HEK293 (cell line): ENCODE results near the gene CPNE4.

Experiments
- HOXA7 ChIP-seq: sonication (generic); formaldehyde crosslinking; IDR thresholded peaks from 2 replicates; pipeline ENCODE4 v1.8.1; 2022; ENCODE audit warnings: missing genetic modification reagents, borderline replicate concordance
- SP2 ChIP-seq: fragments of 450-650 bp; formaldehyde crosslinking; IDR thresholded peaks from 2 replicates; pipeline ENCODE4 v1.5.1; 2016; ENCODE audit warnings: missing biosample characterization, missing genetic modification characterization
- ZBTB7A ChIP-seq: fragments of 450-650 bp; formaldehyde crosslinking; IDR thresholded peaks from 2 replicates; pipeline ENCODE4 v1.5.1; 2016; ENCODE audit warnings: low read depth, missing biosample characterization, missing genetic modification characterization
- ZNF132 ChIP-seq: fragments of 450-650 bp; formaldehyde crosslinking; IDR thresholded peaks from 2 replicates; pipeline ENCODE4 v1.5.1; 2017; ENCODE audit warnings: missing biosample characterization, missing genetic modification characterization, borderline replicate concordance
- ZNF24 ChIP-seq: fragments of 450-650 bp; formaldehyde crosslinking; IDR thresholded peaks from 2 replicates; pipeline ENCODE4 v1.5.1; 2016; ENCODE audit warnings: missing biosample characterization, missing genetic modification characterization
- ZNF610 ChIP-seq: fragments of 450-650 bp; formaldehyde crosslinking; IDR thresholded peaks from 2 replicates; pipeline ENCODE4 v1.5.1; 2016; ENCODE audit warnings: missing biosample characterization, missing genetic modification characterization, borderline replicate concordance
- ZNF654 ChIP-seq: fragments of 450-650 bp; formaldehyde crosslinking; IDR thresholded peaks from 2 replicates; pipeline ENCODE4 v1.5.1; 2016; ENCODE audit warnings: low read depth, missing biosample characterization, missing genetic modification characterization
- ZNF837 ChIP-seq: fragments of 450-650 bp; formaldehyde crosslinking; IDR thresholded peaks from 2 replicates; pipeline ENCODE4 v1.5.1; 2016; ENCODE audit warnings: missing biosample characterization, missing genetic modification characterization
- TF ChIP-seq, protein P1 (sequence below): fragments of 450-650 bp; formaldehyde crosslinking; IDR thresholded peaks from 2 replicates; pipeline ENCODE4 v1.5.1; 2016; ENCODE audit warnings: missing biosample characterization, missing genetic modification characterization
- TF ChIP-seq, protein P2 (sequence below): fragments of 450-650 bp; formaldehyde crosslinking; IDR thresholded peaks from 2 replicates; pipeline ENCODE4 v1.5.1; 2016; ENCODE audit warnings: missing biosample characterization, missing genetic modification characterization
- TF ChIP-seq, protein P3 (sequence below): fragments of 450-650 bp; formaldehyde crosslinking; IDR thresholded peaks from 2 replicates; pipeline ENCODE4 v1.5.1; 2016; ENCODE audit warnings: missing biosample characterization, missing genetic modification characterization
- TF ChIP-seq, protein P4 (sequence below): fragments of 450-650 bp; formaldehyde crosslinking; IDR thresholded peaks from 2 replicates; pipeline ENCODE4 v1.5.1; 2016; ENCODE audit warnings: missing biosample characterization, missing genetic modification characterization
- TF ChIP-seq, protein P5 (sequence below): fragments of 450-650 bp; formaldehyde crosslinking; IDR thresholded peaks from 2 replicates; pipeline ENCODE4 v1.5.1; 2016; ENCODE audit warnings: missing biosample characterization, missing genetic modification characterization

DNA sequence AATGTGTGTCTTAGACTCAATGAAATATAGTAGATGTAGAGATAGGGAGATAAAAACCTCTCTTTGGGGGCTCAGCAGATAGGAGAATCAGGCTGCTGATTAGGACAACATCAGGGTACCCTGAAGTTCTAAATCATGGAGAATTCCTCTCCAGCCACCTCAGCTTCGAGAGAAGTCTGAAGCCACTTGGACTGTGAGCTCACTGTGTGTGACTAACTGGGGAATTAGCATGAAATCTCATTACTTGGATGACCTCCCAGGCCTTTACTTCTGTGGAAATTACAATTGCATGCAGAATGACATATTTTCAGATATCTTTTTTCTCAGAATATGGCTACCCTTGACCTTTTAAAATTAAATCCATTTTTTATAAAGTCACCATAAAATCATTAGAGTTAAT, 404.0 kb downstream of the CPNE4 start:
- TF ChIP-seq ZNF837 (tag by site-specific recombination) (no peak), ZBTB7A (tag by site-specific recombination) (no peak), ZNF132 (no peak), ZNF654 (tag by site-specific recombination) (no peak), HOXA7 (no peak), SP2 (no peak), ZNF610 (tag by site-specific recombination) (no peak), ZNF24 (tag by site-specific recombination) (no peak)
- TF ChIP-seq, protein P1, sequence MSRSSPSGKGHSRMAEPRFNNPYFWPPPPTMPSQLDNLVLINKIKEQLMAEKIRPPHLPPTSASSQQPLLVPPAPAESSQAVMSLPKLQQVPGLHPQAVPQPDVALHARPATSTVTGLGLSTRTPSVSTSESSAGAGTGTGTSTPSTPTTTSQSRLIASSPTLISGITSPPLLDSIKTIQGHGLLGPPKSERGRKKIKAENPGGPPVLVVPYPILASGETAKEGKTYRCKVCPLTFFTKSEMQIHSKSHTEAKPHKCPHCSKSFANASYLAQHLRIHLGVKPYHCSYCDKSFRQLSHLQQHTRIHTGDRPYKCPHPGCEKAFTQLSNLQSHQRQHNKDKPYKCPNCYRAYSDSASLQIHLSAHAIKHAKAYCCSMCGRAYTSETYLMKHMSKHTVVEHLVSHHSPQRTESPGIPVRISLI (tag by site-specific recombination): no peak
- TF ChIP-seq, protein P2, sequence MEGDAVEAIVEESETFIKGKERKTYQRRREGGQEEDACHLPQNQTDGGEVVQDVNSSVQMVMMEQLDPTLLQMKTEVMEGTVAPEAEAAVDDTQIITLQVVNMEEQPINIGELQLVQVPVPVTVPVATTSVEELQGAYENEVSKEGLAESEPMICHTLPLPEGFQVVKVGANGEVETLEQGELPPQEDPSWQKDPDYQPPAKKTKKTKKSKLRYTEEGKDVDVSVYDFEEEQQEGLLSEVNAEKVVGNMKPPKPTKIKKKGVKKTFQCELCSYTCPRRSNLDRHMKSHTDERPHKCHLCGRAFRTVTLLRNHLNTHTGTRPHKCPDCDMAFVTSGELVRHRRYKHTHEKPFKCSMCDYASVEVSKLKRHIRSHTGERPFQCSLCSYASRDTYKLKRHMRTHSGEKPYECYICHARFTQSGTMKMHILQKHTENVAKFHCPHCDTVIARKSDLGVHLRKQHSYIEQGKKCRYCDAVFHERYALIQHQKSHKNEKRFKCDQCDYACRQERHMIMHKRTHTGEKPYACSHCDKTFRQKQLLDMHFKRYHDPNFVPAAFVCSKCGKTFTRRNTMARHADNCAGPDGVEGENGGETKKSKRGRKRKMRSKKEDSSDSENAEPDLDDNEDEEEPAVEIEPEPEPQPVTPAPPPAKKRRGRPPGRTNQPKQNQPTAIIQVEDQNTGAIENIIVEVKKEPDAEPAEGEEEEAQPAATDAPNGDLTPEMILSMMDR (tag by site-specific recombination): no peak
- TF ChIP-seq, protein P3, sequence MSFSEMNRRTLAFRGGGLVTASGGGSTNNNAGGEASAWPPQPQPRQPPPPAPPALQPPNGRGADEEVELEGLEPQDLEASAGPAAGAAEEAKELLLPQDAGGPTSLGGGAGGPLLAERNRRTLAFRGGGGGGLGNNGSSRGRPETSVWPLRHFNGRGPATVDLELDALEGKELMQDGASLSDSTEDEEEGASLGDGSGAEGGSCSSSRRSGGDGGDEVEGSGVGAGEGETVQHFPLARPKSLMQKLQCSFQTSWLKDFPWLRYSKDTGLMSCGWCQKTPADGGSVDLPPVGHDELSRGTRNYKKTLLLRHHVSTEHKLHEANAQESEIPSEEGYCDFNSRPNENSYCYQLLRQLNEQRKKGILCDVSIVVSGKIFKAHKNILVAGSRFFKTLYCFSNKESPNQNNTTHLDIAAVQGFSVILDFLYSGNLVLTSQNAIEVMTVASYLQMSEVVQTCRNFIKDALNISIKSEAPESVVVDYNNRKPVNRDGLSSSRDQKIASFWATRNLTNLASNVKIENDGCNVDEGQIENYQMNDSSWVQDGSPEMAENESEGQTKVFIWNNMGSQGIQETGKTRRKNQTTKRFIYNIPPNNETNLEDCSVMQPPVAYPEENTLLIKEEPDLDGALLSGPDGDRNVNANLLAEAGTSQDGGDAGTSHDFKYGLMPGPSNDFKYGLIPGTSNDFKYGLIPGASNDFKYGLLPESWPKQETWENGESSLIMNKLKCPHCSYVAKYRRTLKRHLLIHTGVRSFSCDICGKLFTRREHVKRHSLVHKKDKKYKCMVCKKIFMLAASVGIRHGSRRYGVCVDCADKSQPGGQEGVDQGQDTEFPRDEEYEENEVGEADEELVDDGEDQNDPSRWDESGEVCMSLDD (tag by site-specific recombination): no peak
- TF ChIP-seq, protein P4, sequence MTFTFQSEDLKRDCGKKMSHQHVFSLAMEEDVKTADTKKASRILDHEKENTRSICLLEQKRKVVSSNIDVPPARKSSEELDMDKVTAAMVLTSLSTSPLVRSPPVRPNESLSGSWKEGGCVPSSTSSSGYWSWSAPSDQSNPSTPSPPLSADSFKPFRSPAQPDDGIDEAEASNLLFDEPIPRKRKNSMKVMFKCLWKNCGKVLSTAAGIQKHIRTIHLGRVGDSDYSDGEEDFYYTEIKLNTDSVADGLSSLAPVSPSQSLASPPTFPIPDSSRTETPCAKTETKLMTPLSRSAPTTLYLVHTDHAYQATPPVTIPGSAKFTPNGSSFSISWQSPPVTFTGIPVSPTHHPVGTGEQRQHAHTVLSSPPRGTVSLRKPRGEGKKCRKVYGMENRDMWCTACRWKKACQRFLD (tag by site-specific recombination): no peak
- TF ChIP-seq, protein P5, sequence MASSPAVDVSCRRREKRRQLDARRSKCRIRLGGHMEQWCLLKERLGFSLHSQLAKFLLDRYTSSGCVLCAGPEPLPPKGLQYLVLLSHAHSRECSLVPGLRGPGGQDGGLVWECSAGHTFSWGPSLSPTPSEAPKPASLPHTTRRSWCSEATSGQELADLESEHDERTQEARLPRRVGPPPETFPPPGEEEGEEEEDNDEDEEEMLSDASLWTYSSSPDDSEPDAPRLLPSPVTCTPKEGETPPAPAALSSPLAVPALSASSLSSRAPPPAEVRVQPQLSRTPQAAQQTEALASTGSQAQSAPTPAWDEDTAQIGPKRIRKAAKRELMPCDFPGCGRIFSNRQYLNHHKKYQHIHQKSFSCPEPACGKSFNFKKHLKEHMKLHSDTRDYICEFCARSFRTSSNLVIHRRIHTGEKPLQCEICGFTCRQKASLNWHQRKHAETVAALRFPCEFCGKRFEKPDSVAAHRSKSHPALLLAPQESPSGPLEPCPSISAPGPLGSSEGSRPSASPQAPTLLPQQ: no peak
